GM12878 (cell line): ENCODE results near the gene PAPLN. TPM values are rescaled to one million over a fixed set of nuclear protein-coding genes. Genes with fewer than 3 reads are reported as not detected.
A peak's percentile ranks its signal among the peaks of the same experiment; 100 is the strongest.

Source experiments
- ATAC-seq: fragments of 200-7000 bp; cut with Tn5 transposase; 3 replicates; pipeline ENCODE4 v1.9.1; 2020; ENCODE audit warnings: mild to moderate bottlenecking, moderate library complexity
- BruUV-seq: library from RNA; stranded (reverse); fragments of 400-500 nt; replicated peaks from 2 replicates; lab custom pipeline; 2021; lab: Mats Ljungman, UMichigan
- CTCF ChIA-PET: fragments of 300-600 bp; sonication (Branson Sonifier 250); formaldehyde crosslinking; extraction: SDS; loops from one replicate; lab custom pipeline; 2021; ENCODE audit warnings: inconsistent platforms; lab: Yijun Ruan, JAX
- POLR2A ChIA-PET: fragments of 350-600 bp; formaldehyde crosslinking; extraction: SDS; loops from one replicate; lab custom pipeline; 2021; ENCODE audit warnings: inconsistent platforms; lab: Charles Lee
- RAD21 ChIA-PET: fragments of 300-600 bp; sonication (Branson Sonifier 250); formaldehyde crosslinking; loops from one replicate; lab custom pipeline; 2023; ENCODE audit warnings: antibody characterized with exemption; ENCODE audit not compliant: unreplicated experiment; lab: Charles Lee
- SMC1A ChIA-PET: fragments of 300-600 bp; sonication (Branson Sonifier 250); formaldehyde crosslinking; loops from one replicate; lab custom pipeline; 2023; ENCODE audit not compliant: unreplicated experiment, uncharacterized antibody; lab: Charles Lee
- DNase-seq: peaks from one replicate; pipeline ENCODE4 v3.0.0-alpha.2; 2011; ENCODE audit warnings: low read depth, low spot score
- FAIRE-seq: peaks from 3 replicates; lab custom pipeline; 2011; peaks lifted over from hg19 to GRCh38; lab: Jason Lieb, UNC
- H2AFZ ChIP-seq: 2 replicates; pipeline ENCODE4 v1.6.0; 2011; ENCODE audit warnings: low read depth, low read length, control low read depth; ENCODE audit not compliant: control insufficient read depth
- H3K27ac ChIP-seq: 2 replicates; pipeline ENCODE4 v1.5.1; 2011; ENCODE audit warnings: control low read depth; ENCODE audit not compliant: control insufficient read depth, insufficient read depth
- H3K27me3 ChIP-seq, 2 experiments: replicated peaks in 1 of 2; 2 replicates each; pipeline versions ENCODE4 v1.6.0 to v1.6.1; 2011; ENCODE audit warnings: low read length in 1 of 2; ENCODE audit not compliant: control insufficient read depth in 2 of 2, insufficient read depth in 2 of 2
- H3K36me3 ChIP-seq, 2 experiments: 2 replicates each; pipeline ENCODE4 v1.5.1; 2011; ENCODE audit warnings: low read length in 1 of 2; ENCODE audit not compliant: control insufficient read depth in 2 of 2, insufficient read depth in 2 of 2
- H3K4me1 ChIP-seq: 2 replicates; pipeline ENCODE4 v1.6.1; 2011; ENCODE audit warnings: mild to moderate bottlenecking, low read length, moderate library complexity, mixed read lengths; ENCODE audit not compliant: control insufficient read depth, insufficient read depth
- H3K4me2 ChIP-seq: 2 replicates; pipeline ENCODE4 v1.6.0; 2011; ENCODE audit warnings: control low read depth; ENCODE audit not compliant: control insufficient read depth, insufficient read depth
- H3K4me3 ChIP-seq: fragments of 200-600 bp; sonication (generic); 2 replicates; pipeline ENCODE4 v1.5.1; 2016
- H3K79me2 ChIP-seq: 2 replicates; pipeline ENCODE4 v1.6.0; 2011; ENCODE audit warnings: low read length; ENCODE audit not compliant: control insufficient read depth, insufficient read depth
- H3K9ac ChIP-seq: 2 replicates; pipeline ENCODE4 v1.8.0; 2011; ENCODE audit warnings: low read length, control low read depth, mixed read lengths; ENCODE audit not compliant: control insufficient read depth, insufficient read depth
- H3K9me3 ChIP-seq: replicated peaks from 3 replicates; pipeline ENCODE4 v1.5.1; 2011; ENCODE audit warnings: mild to moderate bottlenecking, low read length; ENCODE audit not compliant: control insufficient read depth, insufficient read depth
- H4K20me1 ChIP-seq: 2 replicates; pipeline ENCODE4 v1.6.0; 2011; ENCODE audit not compliant: control insufficient read depth, insufficient read depth
- BACH1 ChIP-seq: fragments of 450-650 bp; IDR thresholded peaks from 2 replicates; pipeline ENCODE4 v1.6.1; 2017; ENCODE audit warnings: mild to moderate bottlenecking, borderline replicate concordance
- CBFB ChIP-seq: IDR thresholded peaks from 2 replicates; pipeline ENCODE4 v1.6.1; 2016; ENCODE audit warnings: antibody characterized with exemption, low read depth
- CHD2 ChIP-seq: IDR thresholded peaks from 2 replicates; pipeline ENCODE4 v1.6.1; 2011; ENCODE audit warnings: low read depth, low read length, improper control_type of control experiment, borderline replicate concordance
- CREB1 ChIP-seq: IDR thresholded peaks from 2 replicates; pipeline ENCODE4 v1.6.1; 2012; ENCODE audit warnings: low read depth, mild to moderate bottlenecking, inconsistent platforms
- CREM ChIP-seq: IDR thresholded peaks from 2 replicates; pipeline ENCODE4 v1.6.1; 2014; ENCODE audit warnings: antibody characterized with exemption, low read depth
- EED ChIP-seq: sonication (generic); IDR thresholded peaks from 2 replicates; pipeline ENCODE4 v1.6.1; 2016; ENCODE audit warnings: antibody characterized with exemption, low read depth
- HCFC1 ChIP-seq: fragments of 150-350 bp; IDR thresholded peaks from 2 replicates; pipeline ENCODE4 v1.6.1; 2014; ENCODE audit warnings: low read length
- IKZF2 ChIP-seq, 2 experiments: fragments of 450-650 bp; IDR thresholded peaks; 2 replicates each; pipeline ENCODE4 v1.6.1; 2017; ENCODE audit warnings: mild to moderate bottlenecking in 2 of 2, moderate library complexity in 2 of 2
- IRF4 ChIP-seq: IDR thresholded peaks from 2 replicates; pipeline ENCODE4 v1.6.1; 2011; ENCODE audit warnings: low read depth, low read length
- NFYA ChIP-seq: IDR thresholded peaks from 2 replicates; pipeline ENCODE4 v1.6.1; 2011; ENCODE audit warnings: low read depth, mild to moderate bottlenecking, low read length, improper control_type of control experiment, borderline replicate concordance
- POLR2A ChIP-seq: IDR thresholded peaks from 2 replicates; pipeline ENCODE4 v1.6.1; 2011; ENCODE audit warnings: low read depth, mild to moderate bottlenecking, low read length
- POLR2AphosphoS2 ChIP-seq: IDR thresholded peaks from 2 replicates; pipeline ENCODE4 v1.6.1; 2011; ENCODE audit warnings: low read depth, mild to moderate bottlenecking, low read length, improper control_type of control experiment, moderate library complexity
- RAD21 ChIP-seq: IDR thresholded peaks from 2 replicates; pipeline ENCODE4 v1.6.1; 2011; ENCODE audit warnings: mild to moderate bottlenecking, low read depth, low read length, moderate library complexity; ENCODE audit not compliant: insufficient read depth
- SMARCA5 ChIP-seq: fragments of 450-650 bp; IDR thresholded peaks from 2 replicates; pipeline ENCODE4 v1.6.1; 2017; ENCODE audit warnings: mild to moderate bottlenecking
- SMC3 ChIP-seq: IDR thresholded peaks from 2 replicates; pipeline ENCODE4 v1.6.1; 2011; ENCODE audit warnings: low read length, improper control_type of control experiment, borderline replicate concordance
- TCF3 ChIP-seq: IDR thresholded peaks from 2 replicates; pipeline ENCODE4 v1.6.1; 2012; ENCODE audit warnings: low read depth, mild to moderate bottlenecking, low read length, borderline replicate concordance; ENCODE audit not compliant: insufficient read depth
- YBX1 ChIP-seq: fragments of 450-650 bp; IDR thresholded peaks from 2 replicates; pipeline ENCODE4 v1.6.1; 2016; ENCODE audit warnings: antibody characterized with exemption
- ZNF274 ChIP-seq: IDR thresholded peaks from one replicate; pipeline ENCODE4 v1.8.0; 2011; ENCODE audit not compliant: insufficient read length, insufficient read depth
- ZNF622 ChIP-seq: fragments of 450-650 bp; IDR thresholded peaks from 2 replicates; pipeline ENCODE4 v1.6.1; 2017; ENCODE audit warnings: mild to moderate bottlenecking, inconsistent platforms
- WGBS: methylation state at CpG from one replicate; pipeline ENCODE4 v1.1.6; 2016; ENCODE audit warnings: low lambda C conversion rate; ENCODE audit not compliant: insufficient replicate concordance, insufficient coverage; ENCODE audit errors: missing lambda C conversion rate; 5-methylcytosine and 5-hydroxymethylcytosine counted together
- in situ Hi-C: fragments of 300-500 bp; cut with MboI; formaldehyde crosslinking; loops from 9 replicates; pipeline ENCODE4 v1.14.3; 2018; ENCODE audit warnings: mixed read lengths
- intact Hi-C: fragments of 100-400 bp; cut with micrococcal nuclease; formaldehyde crosslinking; loops from one replicate; pipeline ENCODE4 v1.14.2; 2022; ENCODE audit not compliant: unreplicated experiment
- polyA plus RNA-seq, 11 experiments: library from polyadenylated mRNA; depleted of rRNA in 4 of 11; unstranded in 6 of 11; stranded (reverse) in 5 of 11; fragments of >200 nt; fragmentation: Nextera tagmentation in 4 of 11; fragmentation: Illumina TruSeq in 1 of 11; extraction: Ambion mirVana in 4 of 11; extraction: Trizol in 1 of 11; gene quantifications; 1 replicate in 1 of 11; 2 replicates in 10 of 11; pipeline versions ENCODE4 v1.2.1 to v1.2.3, GENCODE V29; 2011 to 2016; ENCODE audit warnings: inconsistent platforms in 2 of 11, missing spikeins in 2 of 11, low read depth in 1 of 11
- total RNA-seq, 4 experiments: library from RNA; depleted of rRNA in 3 of 4; stranded (reverse); fragments of >200 nt in 3 of 4; fragmentation: Illumina TruSeq in 1 of 4; extraction: Trizol in 1 of 4; gene quantifications; 2 replicates each; pipeline versions ENCODE4 v1.2.1 to v1.2.3, GENCODE V29; 2013 to 2021
- TF ChIP-seq, protein P1 (sequence below), 3 experiments: IDR thresholded peaks in 2 of 3; conservative IDR thresholded peaks in 1 of 3; 2 replicates each; pipeline ENCODE4 v1.5.1; 2011; ENCODE audit warnings: low read depth in 3 of 3, low read length in 3 of 3, mild to moderate bottlenecking in 3 of 3, control low read depth in 2 of 3, moderate library complexity in 2 of 3, inconsistent platforms in 1 of 3, mixed read lengths in 1 of 3; ENCODE audit not compliant: control insufficient read depth in 2 of 3, insufficient read depth in 1 of 3; ENCODE audit errors: extremely low read depth in 1 of 3
- TF ChIP-seq, protein P2 (sequence below): fragments of 450-650 bp; IDR thresholded peaks from 2 replicates; pipeline ENCODE4 v1.6.1; 2017; ENCODE audit warnings: mild to moderate bottlenecking, low read depth, inconsistent platforms; ENCODE audit not compliant: poor library complexity, severe bottlenecking

PAPLN gene
- total and polyA plus RNA-seq, 10 of the 15 experiments (the other 5 are each of a cell fraction or from before 2014, with no cell fraction given), result 1.8 to 19.8 (median 7.4) TPM

DNA sequence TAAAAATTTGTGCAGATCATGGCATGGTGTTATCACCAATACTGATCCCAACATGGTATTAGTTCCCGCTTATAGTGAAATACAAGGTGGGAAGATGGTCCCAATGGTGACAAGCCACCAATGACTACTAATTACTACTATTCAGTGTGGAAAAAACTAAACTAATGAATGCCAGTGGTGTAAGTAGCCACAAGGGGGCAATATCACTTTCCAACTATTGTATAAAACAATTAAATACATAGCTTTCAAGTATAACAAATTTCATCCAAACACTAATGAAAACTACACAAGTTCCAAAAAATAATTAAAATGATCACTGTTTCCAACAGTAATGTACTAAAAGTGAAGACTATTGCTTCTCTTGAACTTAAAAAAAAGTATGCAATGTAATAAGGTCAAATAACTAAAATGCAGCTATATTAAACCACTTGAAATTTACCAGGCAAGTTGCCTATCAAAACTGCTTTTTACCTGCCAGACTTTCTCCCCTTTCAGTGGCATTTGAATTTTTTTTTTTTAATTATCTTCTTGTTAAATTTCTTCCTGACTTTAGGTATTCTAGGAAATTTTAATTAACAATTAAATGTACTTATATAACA lies 58.0 kb downstream of the PAPLN start:
- FAIRE-seq, result peak; percentile 82
- H3K27ac ChIP-seq, result no peak overlapping the region
- no peak for TF ChIP-seq ZNF622
- TF ChIP-seq TCF3, result no peak
- TF ChIP-seq IRF4, result no peak
- no peak; a peak in 1 of 4 replicates for TF ChIP-seq IKZF2 (IDR thresholded peaks at IDR 0.05)
- TF ChIP-seq YBX1, result no peak
- no peak for TF ChIP-seq HCFC1
- no peak for TF ChIP-seq NFYA
- TF ChIP-seq CHD2, result no peak
- TF ChIP-seq RAD21, result peak; percentile 64
- no peak for TF ChIP-seq BACH1
- no peak for TF ChIP-seq ZNF274
- TF ChIP-seq, protein P1, sequence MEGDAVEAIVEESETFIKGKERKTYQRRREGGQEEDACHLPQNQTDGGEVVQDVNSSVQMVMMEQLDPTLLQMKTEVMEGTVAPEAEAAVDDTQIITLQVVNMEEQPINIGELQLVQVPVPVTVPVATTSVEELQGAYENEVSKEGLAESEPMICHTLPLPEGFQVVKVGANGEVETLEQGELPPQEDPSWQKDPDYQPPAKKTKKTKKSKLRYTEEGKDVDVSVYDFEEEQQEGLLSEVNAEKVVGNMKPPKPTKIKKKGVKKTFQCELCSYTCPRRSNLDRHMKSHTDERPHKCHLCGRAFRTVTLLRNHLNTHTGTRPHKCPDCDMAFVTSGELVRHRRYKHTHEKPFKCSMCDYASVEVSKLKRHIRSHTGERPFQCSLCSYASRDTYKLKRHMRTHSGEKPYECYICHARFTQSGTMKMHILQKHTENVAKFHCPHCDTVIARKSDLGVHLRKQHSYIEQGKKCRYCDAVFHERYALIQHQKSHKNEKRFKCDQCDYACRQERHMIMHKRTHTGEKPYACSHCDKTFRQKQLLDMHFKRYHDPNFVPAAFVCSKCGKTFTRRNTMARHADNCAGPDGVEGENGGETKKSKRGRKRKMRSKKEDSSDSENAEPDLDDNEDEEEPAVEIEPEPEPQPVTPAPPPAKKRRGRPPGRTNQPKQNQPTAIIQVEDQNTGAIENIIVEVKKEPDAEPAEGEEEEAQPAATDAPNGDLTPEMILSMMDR (IDR thresholded peaks at IDR 0.05 in 2 of 3, conservative IDR thresholded peaks at IDR 0.05 in 1 of 3; ENCODE audit: control insufficient read depth in 2 of 3, extremely low read depth in 1 of 3, insufficient read depth in 1 of 3, low read depth in 3 of 3, low read length in 3 of 3), result peak; percentile 55 to 75 (median 58); a peak in 5 of 6 replicates
- no peak for TF ChIP-seq CREB1
- TF ChIP-seq CREM, result no peak
- 0 out of 2 replicates have a peak, but pooled peaks have one; percentile 46 for TF ChIP-seq SMARCA5
- no peak for TF ChIP-seq EED
- TF ChIP-seq POLR2AphosphoS2, result no peak
- TF ChIP-seq, protein P2, sequence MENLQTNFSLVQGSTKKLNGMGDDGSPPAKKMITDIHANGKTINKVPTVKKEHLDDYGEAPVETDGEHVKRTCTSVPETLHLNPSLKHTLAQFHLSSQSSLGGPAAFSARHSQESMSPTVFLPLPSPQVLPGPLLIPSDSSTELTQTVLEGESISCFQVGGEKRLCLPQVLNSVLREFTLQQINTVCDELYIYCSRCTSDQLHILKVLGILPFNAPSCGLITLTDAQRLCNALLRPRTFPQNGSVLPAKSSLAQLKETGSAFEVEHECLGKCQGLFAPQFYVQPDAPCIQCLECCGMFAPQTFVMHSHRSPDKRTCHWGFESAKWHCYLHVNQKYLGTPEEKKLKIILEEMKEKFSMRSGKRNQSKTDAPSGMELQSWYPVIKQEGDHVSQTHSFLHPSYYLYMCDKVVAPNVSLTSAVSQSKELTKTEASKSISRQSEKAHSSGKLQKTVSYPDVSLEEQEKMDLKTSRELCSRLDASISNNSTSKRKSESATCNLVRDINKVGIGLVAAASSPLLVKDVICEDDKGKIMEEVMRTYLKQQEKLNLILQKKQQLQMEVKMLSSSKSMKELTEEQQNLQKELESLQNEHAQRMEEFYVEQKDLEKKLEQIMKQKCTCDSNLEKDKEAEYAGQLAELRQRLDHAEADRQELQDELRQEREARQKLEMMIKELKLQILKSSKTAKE, result peak; percentile 29
- peak; percentile 70; the same call in 1 of the 2 replicates for TF ChIP-seq SMC3
- no peak for TF ChIP-seq POLR2A
- TF ChIP-seq CBFB, result no peak

More for the DNA sequence above, 58.0 kb downstream of the PAPLN start:
- no TSS peak for BruUV-seq
- no peaks in the 10 kb centered on the region; a peak in 1 of 4 replicates for H3K36me3 ChIP-seq
- H3K9ac ChIP-seq, result no peak overlapping the region
- in situ Hi-C loops, result no loop called here
- ChIA-PET RAD21 (interaction anchor here (0.5 to 12.0 kb wide), 43 partner anchors 8 to 818 kb away, joined by 3 to 591 read pairs (median 4); partner anchors contain the start of genes ACOT2, NUMB and PAPLN), POLR2A (interaction anchor here (0.6 to 2.7 kb wide), 17 partner anchors 8 to 213 kb away, joined by 3 to 23 read pairs (median 4); partner anchors contain the start of gene NUMB), SMC1A (interaction anchor here (0.5 to 3.7 kb wide), 44 partner anchors 8 to 338 kb away, joined by 3 to 311 read pairs (median 6); partner anchors contain the start of gene NUMB), CTCF (interaction anchor here (0.7 to 3.6 kb wide), 47 partner anchors 9 to 418 kb away, joined by 3 to 252 read pairs (median 6); partner anchors contain the start of genes ACOT2 and NUMB)
- H2AFZ ChIP-seq, result no peak overlapping the region
- H3K4me2 ChIP-seq, result no peak overlapping the region
- DNase-seq, result no peak
- WGBS, result 43% methylated on average over 1 of the region's 1 CpG
- no peaks in the 10 kb centered on the region for H3K79me2 ChIP-seq
- no peaks in the 10 kb centered on the region for H3K27me3 ChIP-seq
- no peak overlapping the region for H3K4me3 ChIP-seq
- peaks cover 23% of the 10 kb centered on the region for H3K4me1 ChIP-seq
- intact Hi-C loops, result loop anchor here (1.0 to 10.0 kb wide), 2 partner anchors 120 to 177 kb away; no protein-coding TSS in a partner anchor
- H3K9me3 ChIP-seq, result no peaks in the 10 kb centered on the region
- no peaks in the 10 kb centered on the region for H4K20me1 ChIP-seq
- peak; percentile 23; the same call in 2 of the 3 replicates for ATAC-seq
